NOMO-1 treated with dmso at 0.1 percent for 144 hours (cell line): ENCODE results near the gene SPTSSB.

ENCODE experiments used
- DNase-seq: peaks from one replicate; lab custom pipeline; 2025; ENCODE audit not compliant: unreplicated experiment; lab: John Stamatoyannopoulos, UW

The SPTSSB gene

GRCh38 chr3:161392853-161393252 is 21.5 kb upstream of the SPTSSB start:
- DNase-seq, result no peak

- DNase-seq, result no peak
Observed at GRCh38 chr3:161390200-161390599, 18.9 kb upstream of the SPTSSB start.

DNA sequence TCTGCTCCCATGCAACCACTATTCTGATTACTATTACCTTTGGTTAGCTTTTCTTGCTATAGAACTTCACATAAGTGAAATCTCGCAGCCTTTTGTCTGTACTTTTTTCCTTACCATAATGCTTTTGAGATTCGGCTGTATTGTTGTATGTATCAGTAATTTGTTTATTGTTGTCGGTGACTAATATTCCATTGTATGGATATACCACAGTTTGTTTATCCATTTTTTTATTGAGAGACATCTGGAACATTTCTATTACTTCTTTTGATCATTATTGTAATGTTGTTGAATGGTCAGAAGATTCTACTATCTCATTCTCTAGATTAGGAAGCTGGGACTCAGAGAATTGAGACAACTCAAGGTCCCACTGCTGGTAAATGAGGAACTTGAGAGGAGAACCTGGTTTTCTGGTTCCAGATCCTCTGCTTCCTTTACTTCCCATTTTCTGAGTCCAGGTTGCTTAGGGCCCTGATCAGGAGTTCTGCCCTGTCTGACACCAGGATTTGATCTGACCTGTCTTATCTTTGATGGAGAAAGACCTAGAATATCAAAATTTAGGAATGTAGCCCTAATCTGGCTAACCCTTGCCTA is 18.2 kb upstream of the SPTSSB start:
- peak; percentile 32 for DNase-seq

DNA sequence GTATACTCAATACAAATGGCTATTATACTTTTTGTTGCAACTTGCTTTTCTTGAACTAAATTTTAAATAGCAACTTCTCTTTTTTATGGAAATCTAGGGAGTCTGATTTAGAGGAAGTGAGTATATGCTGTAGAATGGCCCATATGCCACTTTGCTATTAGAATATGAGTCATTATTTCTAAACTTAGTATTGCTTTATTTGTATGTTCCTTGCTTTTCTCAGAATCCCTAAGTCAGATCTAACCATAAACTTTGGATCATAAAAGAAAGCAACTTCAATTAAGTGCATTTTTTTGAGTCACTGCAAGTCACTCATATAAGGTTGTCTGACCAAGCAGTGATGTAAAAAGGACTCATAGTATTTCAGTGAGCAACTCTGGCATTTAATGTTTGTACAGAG is 17.5 kb upstream of the SPTSSB start:
- DNase-seq, result peak; percentile 70

DNA sequence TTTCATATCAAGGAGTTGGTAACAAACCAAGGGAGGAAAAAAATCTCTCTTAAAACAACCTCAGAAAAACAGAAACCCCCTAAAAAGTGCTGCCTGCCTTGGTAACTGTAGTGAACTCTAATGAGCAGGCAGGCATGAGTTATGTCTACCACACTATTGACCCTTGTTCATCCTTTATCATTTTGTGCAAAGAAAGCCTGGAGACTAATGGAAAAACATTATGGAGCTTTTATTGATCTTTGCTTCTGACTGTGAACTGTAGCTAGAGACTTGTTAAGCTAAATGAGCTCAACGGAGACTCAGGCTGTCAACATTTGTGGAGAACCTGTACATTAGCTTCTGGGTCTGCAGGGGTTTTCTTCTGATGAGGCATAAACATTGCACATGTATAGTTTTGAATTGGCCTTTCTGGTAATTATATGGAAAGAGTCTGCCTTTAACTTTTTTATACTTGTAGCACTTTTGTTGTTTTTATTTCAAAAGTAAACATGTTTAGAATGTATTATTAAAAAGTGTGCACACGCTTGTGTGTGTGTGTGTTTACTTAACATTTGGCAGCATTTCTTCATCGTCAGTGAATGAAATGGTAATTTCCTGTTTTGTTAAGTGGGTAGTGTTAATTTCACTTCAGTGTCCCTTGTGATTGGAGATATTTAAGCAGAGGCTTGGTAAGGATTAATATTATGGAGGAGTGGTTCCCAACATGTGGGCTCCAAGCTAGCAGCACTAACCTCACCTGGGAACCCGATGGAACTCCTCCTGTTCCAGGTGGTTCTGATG is 15.9 kb upstream of the SPTSSB start:
- DNase-seq, result no peak

DNA sequence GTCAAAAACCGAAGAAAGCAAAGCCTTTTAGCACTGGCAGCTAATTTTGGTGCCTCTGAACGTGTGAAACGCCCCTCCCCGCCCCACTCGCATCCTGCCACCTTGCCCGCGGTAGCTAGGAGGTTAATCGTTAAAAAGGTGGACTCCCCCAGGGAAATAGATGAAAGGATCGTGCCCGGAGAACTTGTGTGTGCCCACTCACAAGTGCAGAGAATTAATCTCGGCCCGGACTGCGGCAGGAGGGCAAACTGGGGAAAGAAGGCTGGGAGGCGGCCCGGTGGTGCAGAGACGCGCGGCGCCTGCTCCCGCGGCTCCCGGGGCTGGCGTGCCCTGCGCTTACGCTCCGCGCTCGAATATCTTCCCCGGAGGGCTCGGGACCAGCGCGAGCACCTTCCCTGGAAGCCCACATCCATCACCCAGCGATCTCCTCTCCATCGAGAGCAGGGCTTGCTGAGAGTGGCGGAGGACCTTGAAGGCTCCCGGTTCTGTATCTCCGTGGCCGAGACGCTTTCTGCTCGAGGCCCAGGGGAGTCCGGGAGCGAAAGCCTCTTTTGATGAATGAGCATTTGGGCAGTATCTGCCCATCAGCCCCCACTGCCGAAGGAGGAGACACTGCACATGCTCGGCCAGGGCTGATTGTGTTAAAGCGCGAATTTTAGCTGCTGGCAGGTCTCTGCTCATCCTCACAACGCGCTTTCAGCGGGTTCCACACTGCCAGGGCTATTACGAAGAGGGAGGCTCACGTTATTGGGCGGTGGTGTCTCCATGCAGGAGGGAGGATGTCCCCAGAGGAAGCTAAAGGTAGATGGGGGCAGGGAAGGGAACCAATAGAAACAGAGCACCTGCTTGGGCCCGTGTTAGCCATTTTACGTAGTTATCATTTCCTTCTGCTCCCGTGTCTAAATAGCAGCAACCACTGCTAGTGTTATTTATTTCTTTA is 1.3 kb upstream of the SPTSSB start:
- DNase-seq, result no peak

DNA sequence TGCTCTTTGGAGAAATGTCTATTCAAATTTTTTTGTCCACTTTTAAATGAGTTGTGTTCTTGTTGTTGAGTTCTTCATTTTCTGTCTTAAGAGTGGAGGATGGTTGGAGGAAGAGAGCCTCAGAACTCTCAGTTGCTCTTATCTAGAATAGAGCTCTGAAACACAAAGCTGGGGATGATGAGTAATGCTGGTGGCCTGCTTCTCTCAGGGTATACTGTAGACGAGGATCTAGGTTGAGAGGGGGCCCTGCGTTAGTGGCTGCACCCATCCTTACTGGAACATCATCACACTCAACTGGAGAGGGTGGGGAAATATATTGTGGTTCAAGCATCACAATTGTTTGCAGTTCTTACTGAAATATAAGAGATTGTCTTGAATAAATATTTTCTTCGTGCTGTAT is 1.8 kb downstream of the SPTSSB start:
- DNase-seq, result no peak

DNA sequence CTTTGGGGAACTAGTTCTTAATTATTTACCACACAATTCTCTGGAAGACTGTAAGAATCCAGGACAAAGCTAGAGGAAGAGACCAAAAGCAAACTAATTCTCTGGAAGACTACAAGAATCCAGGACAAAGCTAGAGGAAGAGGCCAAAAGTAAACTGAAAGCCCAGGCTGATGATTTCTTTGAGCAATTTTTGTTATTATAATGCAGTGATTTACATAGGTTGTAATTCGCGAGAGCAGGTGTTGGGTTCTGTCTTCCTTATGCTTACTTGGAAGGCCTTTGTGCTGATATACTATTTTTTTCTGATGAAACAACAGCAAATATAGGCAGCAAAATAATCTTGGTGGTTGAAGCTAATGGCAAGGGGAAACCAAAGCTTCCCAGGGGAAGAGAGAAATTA is 5.2 kb downstream of the SPTSSB start:
- DNase-seq, result no peak

GRCh38 chr3:161358488-161358887 is 12.8 kb downstream of the SPTSSB start:
- no peak for DNase-seq

DNA sequence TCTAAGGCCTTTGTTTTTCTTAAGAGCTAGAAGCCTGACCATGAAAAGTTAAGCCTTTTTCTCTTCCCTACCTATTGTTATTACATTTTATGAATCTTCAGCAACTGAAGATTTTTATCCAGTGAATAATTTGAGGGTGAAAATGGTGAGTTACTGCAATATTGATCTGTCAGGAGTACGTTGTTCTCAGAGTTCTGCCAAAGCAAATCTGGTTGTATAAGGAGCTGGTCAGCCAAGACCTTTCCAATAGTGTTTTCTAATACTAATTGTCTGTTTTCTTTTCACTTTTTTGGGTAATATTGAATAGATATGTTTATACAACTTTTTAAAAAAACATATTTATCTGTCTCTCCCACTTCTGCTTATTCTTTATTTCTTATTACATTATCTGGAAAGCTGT is 15.0 kb downstream of the SPTSSB start:
- no peak for DNase-seq

GRCh38 chr3:161355508-161355907 is 15.8 kb downstream of the SPTSSB start:
- no peak for DNase-seq

DNA sequence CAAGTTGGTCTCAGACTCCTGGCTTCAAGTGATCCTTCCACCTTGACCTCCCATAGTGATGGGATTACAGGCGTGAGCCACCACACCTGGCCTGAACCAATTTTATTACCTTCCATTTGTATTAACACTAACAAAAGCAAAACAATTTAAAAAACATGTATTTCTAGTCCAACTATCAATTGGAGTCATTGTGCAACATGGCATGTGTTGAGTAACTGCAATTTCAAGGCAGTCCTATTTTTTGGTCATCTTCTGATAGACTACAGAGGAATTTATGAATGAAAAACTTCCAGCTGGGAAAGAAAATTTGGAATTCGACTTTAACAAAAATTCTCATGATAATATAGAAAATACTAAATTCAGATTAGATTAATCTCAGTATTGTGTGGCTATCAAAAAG is 16.8 kb downstream of the SPTSSB start:
- DNase-seq, result no peak

GRCh38 chr3:161351330-161351729 is 20.0 kb downstream of the SPTSSB start:
- no peak for DNase-seq

- no peak for DNase-seq
Observed at GRCh38 chr3:161350916-161351315, 20.4 kb downstream of the SPTSSB start.

- DNase-seq, result no peak
Observed at GRCh38 chr3:161349529-161350312, 21.6 kb downstream of the SPTSSB start.

DNA sequence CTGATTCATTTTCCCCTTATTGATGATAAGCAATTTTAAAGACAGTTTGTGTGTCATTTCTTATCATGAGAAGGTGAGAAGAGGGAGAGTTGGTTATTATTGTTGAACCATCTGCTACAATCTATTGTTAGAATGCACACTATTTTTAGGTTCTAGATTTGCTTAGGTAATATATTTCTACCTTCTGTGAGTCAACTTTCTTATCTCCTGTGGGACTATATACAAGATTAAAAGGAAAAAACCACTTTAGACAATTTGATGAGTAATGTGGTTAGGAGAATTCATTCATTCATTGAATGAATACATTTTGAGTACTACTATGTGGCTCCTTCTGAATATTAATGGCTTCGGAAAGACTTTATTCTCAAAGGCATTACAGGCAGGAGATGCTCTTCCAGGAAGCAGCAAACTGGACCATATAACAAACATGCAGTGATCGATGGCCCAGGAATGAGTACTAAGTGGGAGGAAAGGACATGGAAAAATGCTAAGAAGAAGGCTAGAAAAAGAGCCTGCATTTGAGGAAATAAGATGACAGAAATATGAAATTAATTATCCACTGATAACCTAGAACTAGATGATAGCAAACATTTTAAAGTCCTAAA is 22.4 kb downstream of the SPTSSB start:
- no peak for DNase-seq

DNA sequence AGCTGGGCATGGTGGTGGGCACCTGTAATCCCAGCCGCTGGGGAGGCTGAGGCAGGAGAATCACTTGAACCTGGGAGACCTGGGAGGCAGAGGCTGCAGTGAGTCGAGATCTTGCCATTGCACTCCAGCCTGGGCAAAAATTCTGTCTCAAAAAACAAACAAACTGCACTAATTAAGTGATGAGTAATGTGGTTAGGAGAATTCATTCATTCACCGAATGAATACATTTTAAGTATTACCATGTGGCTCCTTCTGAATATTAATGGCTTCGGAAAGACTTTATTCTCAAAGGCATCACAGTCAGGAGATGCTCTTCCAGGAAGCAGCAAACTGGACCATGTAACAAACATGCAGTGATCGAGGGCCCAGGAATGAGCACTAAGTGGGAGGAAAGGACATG is 23.6 kb downstream of the SPTSSB start:
- no peak for DNase-seq

GRCh38 chr3:161345023-161345422 is 26.3 kb downstream of the SPTSSB start:
- no peak for DNase-seq

DNA sequence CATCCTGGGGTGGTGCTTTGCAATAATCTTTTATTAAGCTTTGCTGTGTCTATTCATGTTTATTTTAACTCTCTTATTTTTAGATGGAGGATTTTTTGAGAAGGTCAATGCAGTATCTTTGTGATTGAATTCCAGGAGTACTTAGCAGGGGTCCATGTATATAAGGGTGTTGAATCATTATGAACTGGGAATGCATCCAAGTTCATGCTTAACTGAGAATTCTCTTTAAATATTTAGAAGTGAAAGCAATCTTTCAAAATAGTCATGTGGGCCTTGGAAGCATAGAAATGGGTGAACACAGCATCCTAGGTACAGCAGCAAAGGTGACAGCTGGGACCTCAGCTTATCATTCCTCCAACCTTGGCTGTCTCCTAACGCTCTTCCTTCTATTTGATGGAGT is 27.3 kb downstream of the SPTSSB start:
- no peak for DNase-seq

DNA sequence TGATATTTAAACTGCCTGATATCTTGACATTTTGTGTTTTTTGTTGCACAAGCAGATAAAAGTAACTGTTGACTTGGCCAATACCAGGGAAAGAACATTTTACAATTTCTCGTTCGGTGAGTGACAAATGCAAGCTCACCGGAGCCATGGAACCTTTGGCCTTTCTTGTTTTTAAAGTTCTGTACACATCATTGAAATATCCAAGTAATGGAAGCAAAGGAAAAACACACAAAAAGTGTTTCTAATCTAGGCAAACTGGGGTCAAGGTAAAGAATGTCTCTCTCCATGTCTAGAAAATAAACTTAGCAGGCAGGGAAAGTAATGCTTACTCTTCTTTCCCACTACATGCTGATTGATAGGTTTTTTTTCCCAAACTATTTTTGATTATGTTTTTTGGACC is 27.8 kb downstream of the SPTSSB start:
- DNase-seq, result no peak

- DNase-seq, result no peak
Observed at GRCh38 chr3:161342629-161343028, 28.7 kb downstream of the SPTSSB start.
